BJ (cell line): Measurements from ENCODE around the gene ETAA1. TPM values are rescaled to one million over a fixed set of nuclear protein-coding genes. Genes with fewer than 3 reads are reported as not detected.
A peak's percentile ranks its signal among the peaks of the same experiment; 100 is the strongest.

Experiments
- CTCF ChIA-PET: fragments of 350-600 bp; formaldehyde crosslinking; extraction: SDS; loops from one replicate; lab custom pipeline; 2021; ENCODE audit warnings: antibody characterized with exemption, inconsistent platforms; lab: Yijun Ruan, JAX
- POLR2A ChIA-PET: fragments of 300-600 bp; sonication (Branson Sonifier 250); formaldehyde crosslinking; extraction: SDS; loops from one replicate; lab custom pipeline; 2021; ENCODE audit warnings: antibody characterized with exemption; lab: Charles Lee
- DNase-seq: peaks from one replicate; pipeline ENCODE4 v3.0.0-alpha.2; 2011; ENCODE audit warnings: low read depth
- H3K27me3 ChIP-seq: 2 replicates; pipeline ENCODE4 v1.6.0; 2011; ENCODE audit warnings: low read length; ENCODE audit not compliant: control insufficient read depth, insufficient read depth
- H3K36me3 ChIP-seq: 2 replicates; pipeline ENCODE4 v1.5.1; 2011; ENCODE audit warnings: low read length; ENCODE audit not compliant: control insufficient read depth, insufficient read depth
- H3K4me3 ChIP-seq: 2 replicates; pipeline ENCODE4 v1.5.1; 2011; ENCODE audit warnings: low read depth, mild to moderate bottlenecking, control low read depth, low read length
- CTCF ChIP-seq: IDR thresholded peaks from 2 replicates; pipeline ENCODE4 v1.5.1; 2011; ENCODE audit warnings: low read depth, mild to moderate bottlenecking, control low read depth, inconsistent platforms, low read length, moderate library complexity; ENCODE audit not compliant: insufficient read depth
- polyA plus RNA-seq: library from polyadenylated mRNA; depleted of rRNA; stranded (reverse); fragments of >200 nt; gene quantifications from 2 replicates; pipeline ENCODE4 v1.2.3, GENCODE V29; 2011

Gene ETAA1
- polyA plus RNA-seq, 1 experiment: 3.5 TPM

- H3K4me3 ChIP-seq: no peak overlapping the region
- DNase-seq: peak; percentile 17
- ChIA-PET POLR2A (no interaction called here), CTCF (interaction anchor here (0.6 kb wide), 1 partner anchor 560 kb away, joined by 5 read pairs; no protein-coding TSS in a partner anchor)
- TF ChIP-seq CTCF: no peak
- H3K27me3 ChIP-seq: no peaks in the 10 kb centered on the region
- no peaks in the 10 kb centered on the region for H3K36me3 ChIP-seq
Measured at GRCh38 chr2:67436221-67436620, 39.1 kb downstream of the ETAA1 start.

GRCh38 chr2:67437114-67437513 is 40.0 kb downstream of the ETAA1 start:
- ChIA-PET CTCF (no interaction called here), POLR2A (no interaction called here)
- DNase-seq: peak; percentile 4
- no peaks in the 10 kb centered on the region for H3K27me3 ChIP-seq
- no peak overlapping the region for H3K4me3 ChIP-seq
- no peaks in the 10 kb centered on the region for H3K36me3 ChIP-seq
- no peak for TF ChIP-seq CTCF

- POLR2A ChIA-PET: no interaction called here
- no peak for DNase-seq
- Histone ChIP-seq H3K4me3 (no peak overlapping the region), H3K27me3 (no peaks in the 10 kb centered on the region), H3K36me3 (no peaks in the 10 kb centered on the region)
- TF ChIP-seq CTCF: no peak
- CTCF ChIA-PET: no interaction called here
Measured at GRCh38 chr2:67438337-67438736, 41.2 kb downstream of the ETAA1 start.

- POLR2A ChIA-PET: no interaction called here
- CTCF ChIA-PET: no interaction called here
- no peaks in the 10 kb centered on the region for H3K27me3 ChIP-seq
- no peaks in the 10 kb centered on the region for H3K36me3 ChIP-seq
- DNase-seq: no peak
- no peak for TF ChIP-seq CTCF
- H3K4me3 ChIP-seq: no peak overlapping the region
Measured at GRCh38 chr2:67445652-67446268, 48.6 kb downstream of the ETAA1 start.

- TF ChIP-seq CTCF: no peak
- ChIA-PET POLR2A (interaction anchor here (0.6 kb wide), 1 partner anchor 71 kb away, joined by 6 read pairs; no protein-coding TSS in a partner anchor), CTCF (no interaction called here)
- Histone ChIP-seq H3K27me3 (no peaks in the 10 kb centered on the region), H3K4me3 (no peak overlapping the region), H3K36me3 (no peaks in the 10 kb centered on the region)
- DNase-seq: no peak
Measured at GRCh38 chr2:67446491-67446911, 49.4 kb downstream of the ETAA1 start.
